Liver (tissue), 9 donors: ENCODE measurements around the gene APOA1. TPM values are rescaled to one million over a fixed set of nuclear protein-coding genes. Genes with fewer than 3 reads are reported as not detected.

Experiments used
- DNase-seq: peaks from one replicate; pipeline ENCODE4 v3.0.0-alpha.2; 2017; ENCODE audit warnings: low spot score
- H3K27ac ChIP-seq, 2 donors: one replicate each; pipeline ENCODE4 v1.7.0; 2013; ENCODE audit warnings: inconsistent platforms in 2 of 2, low read length in 2 of 2, control low read depth in 1 of 2, low read depth in 1 of 2, mild to moderate bottlenecking in 1 of 2
- H3K27me3 ChIP-seq, 4 donors: one replicate each; pipeline versions ENCODE4 v1.6.1 to v1.7.0; 2013; ENCODE audit warnings: low read length in 3 of 4, inconsistent platforms in 1 of 4, mild to moderate bottlenecking in 1 of 4, moderate library complexity in 1 of 4; ENCODE audit not compliant: control insufficient read depth in 4 of 4, insufficient read depth in 4 of 4
- H3K36me3 ChIP-seq, 4 donors: one replicate each; pipeline versions ENCODE4 v1.6.1 to v1.7.0; 2013; ENCODE audit warnings: low read length in 3 of 4, mild to moderate bottlenecking in 3 of 4, low read depth in 1 of 4, moderate library complexity in 1 of 4; ENCODE audit not compliant: control insufficient read depth in 4 of 4, insufficient read depth in 3 of 4
- H3K4me1 ChIP-seq, 4 donors: one replicate each; pipeline versions ENCODE4 v1.6.1 to v1.7.0; 2013; ENCODE audit warnings: low read length in 3 of 4, mild to moderate bottlenecking in 3 of 4, moderate library complexity in 1 of 4; ENCODE audit not compliant: control insufficient read depth in 4 of 4, insufficient read depth in 4 of 4
- H3K4me3 ChIP-seq, 3 donors: one replicate each; pipeline versions ENCODE4 v1.6.1 to v1.7.0; 2013; ENCODE audit warnings: low read length in 3 of 3, control low read depth in 1 of 3, low read depth in 1 of 3, mild to moderate bottlenecking in 1 of 3
- H3K9ac ChIP-seq, 2 donors: one replicate each; pipeline ENCODE4 v1.7.0; 2013; ENCODE audit warnings: low read length in 2 of 2, mild to moderate bottlenecking in 2 of 2, moderate library complexity in 2 of 2, control low read depth in 1 of 2, low read depth in 1 of 2
- H3K9me3 ChIP-seq, 4 donors: one replicate each; pipeline versions ENCODE4 v1.6.1 to v1.7.0; 2013; ENCODE audit warnings: low read length in 3 of 4; ENCODE audit not compliant: control insufficient read depth in 4 of 4
- CTCF ChIP-seq: fragments of 150-350 bp; IDR thresholded peaks from 2 replicates; pipeline ENCODE4 v1.5.1; 2017; ENCODE audit warnings: improper control_type of control experiment, low read depth, low read length; ENCODE audit not compliant: missing input control
- EGR1 ChIP-seq, 2 donors: IDR thresholded peaks; 2 replicates each; pipeline ENCODE4 v1.6.1; 2016 to 2018; ENCODE audit warnings: antibody characterized with exemption in 2 of 2, low read depth in 2 of 2
- FOXA1 ChIP-seq: IDR thresholded peaks from 2 replicates; pipeline ENCODE4 v1.6.1; 2016; ENCODE audit warnings: antibody characterized with exemption
- FOXA2 ChIP-seq: IDR thresholded peaks from 2 replicates; pipeline ENCODE4 v1.6.1; 2016; ENCODE audit warnings: antibody characterized with exemption
- GABPA ChIP-seq, 2 donors: IDR thresholded peaks in 1 of 2; conservative IDR thresholded peaks in 1 of 2; 2 replicates each; pipeline ENCODE4 v1.6.1; 2016; ENCODE audit warnings: antibody characterized with exemption in 2 of 2, mild to moderate bottlenecking in 1 of 2, moderate library complexity in 1 of 2
- HNF4A ChIP-seq, 2 donors: conservative IDR thresholded peaks; 2 replicates each; pipeline ENCODE4 v1.6.1; 2016; ENCODE audit warnings: antibody characterized with exemption in 2 of 2, mild to moderate bottlenecking in 2 of 2
- HNF4G ChIP-seq: IDR thresholded peaks from 2 replicates; pipeline ENCODE4 v1.6.1; 2016; ENCODE audit warnings: antibody characterized with exemption
- JUND ChIP-seq, 2 donors: IDR thresholded peaks; 2 replicates each; pipeline ENCODE4 v1.6.1; 2016; ENCODE audit warnings: antibody characterized with exemption in 2 of 2
- MAX ChIP-seq: IDR thresholded peaks from 2 replicates; pipeline ENCODE4 v1.6.1; 2016; ENCODE audit warnings: antibody characterized with exemption
- NR2F2 ChIP-seq: IDR thresholded peaks from 2 replicates; pipeline ENCODE4 v1.6.1; 2016; ENCODE audit warnings: antibody characterized with exemption
- RAD21 ChIP-seq, 2 donors: IDR thresholded peaks; 2 replicates each; pipeline ENCODE4 v1.6.1; 2016; ENCODE audit warnings: antibody characterized with exemption in 2 of 2, mild to moderate bottlenecking in 2 of 2
- RXRA ChIP-seq, 2 donors: IDR thresholded peaks; 2 replicates each; pipeline ENCODE4 v1.6.1; 2017 to 2018; ENCODE audit warnings: antibody characterized with exemption in 2 of 2, mild to moderate bottlenecking in 1 of 2
- SP1 ChIP-seq: IDR thresholded peaks from 2 replicates; pipeline ENCODE4 v1.6.1; 2018; ENCODE audit warnings: antibody characterized with exemption, mild to moderate bottlenecking
- TAF1 ChIP-seq: conservative IDR thresholded peaks from 2 replicates; pipeline ENCODE4 v1.6.1; 2016; ENCODE audit warnings: antibody characterized with exemption, mild to moderate bottlenecking
- YY1 ChIP-seq: IDR thresholded peaks from 2 replicates; pipeline ENCODE4 v1.6.1; 2016; ENCODE audit warnings: antibody characterized with exemption, mild to moderate bottlenecking
- WGBS: extraction: QIAGEN DNeasy Blood & Tissue Kit; methylation state at CpG from one replicate; pipeline ENCODE4 v1.1.7; 2013; 5-methylcytosine and 5-hydroxymethylcytosine counted together
- polyA plus RNA-seq, 2 donors: library from polyadenylated mRNA; stranded (reverse) in 1 of 2; unstranded in 1 of 2; fragments of 200-250 nt in 1 of 2; fragments of >200 nt in 1 of 2; fragmentation: Nextera tagmentation in 1 of 2; extraction: Ambion mirVana in 1 of 2; gene quantifications; one replicate each; pipeline versions ENCODE4 v1.2.1 to v1.2.3, GENCODE V29; 2013 to 2015
- total RNA-seq, 2 donors: library from RNA; depleted of rRNA; stranded (reverse); fragments of >200 nt; gene quantifications; one replicate each; pipeline ENCODE4 v1.2.3, GENCODE V29; 2014
- TF ChIP-seq, protein P1 (sequence below): IDR thresholded peaks from 2 replicates; pipeline ENCODE4 v1.6.1; 2016; ENCODE audit warnings: antibody characterized with exemption, mild to moderate bottlenecking
- TF ChIP-seq, protein P2 (sequence below): IDR thresholded peaks from 2 replicates; pipeline ENCODE4 v1.6.1; 2016; ENCODE audit warnings: antibody characterized with exemption
- donor health status: healthy.
- donor health status: healthy.
- donor health status: healthy.
- donor health status: healthy.
- donor health status: healthy.

APOA1 gene
- total and polyA plus RNA-seq, 4 donors = 4,271 to 17,093 (median 8,590) TPM

GRCh38 chr11:116791813-116792143, 45.6 kb downstream of the APOA1 start, which contains the start of gene APOA5:
Gene APOA5, minus strand, starts transcription at chr11:116791879. Its CDS starts 19 bp downstream, at chr11:116791860.
- H3K4me3 ChIP-seq = peak within 1 kb of the TSS; percentile 38 to 78 (median 42)
- DNase-seq = no peak

DNA sequence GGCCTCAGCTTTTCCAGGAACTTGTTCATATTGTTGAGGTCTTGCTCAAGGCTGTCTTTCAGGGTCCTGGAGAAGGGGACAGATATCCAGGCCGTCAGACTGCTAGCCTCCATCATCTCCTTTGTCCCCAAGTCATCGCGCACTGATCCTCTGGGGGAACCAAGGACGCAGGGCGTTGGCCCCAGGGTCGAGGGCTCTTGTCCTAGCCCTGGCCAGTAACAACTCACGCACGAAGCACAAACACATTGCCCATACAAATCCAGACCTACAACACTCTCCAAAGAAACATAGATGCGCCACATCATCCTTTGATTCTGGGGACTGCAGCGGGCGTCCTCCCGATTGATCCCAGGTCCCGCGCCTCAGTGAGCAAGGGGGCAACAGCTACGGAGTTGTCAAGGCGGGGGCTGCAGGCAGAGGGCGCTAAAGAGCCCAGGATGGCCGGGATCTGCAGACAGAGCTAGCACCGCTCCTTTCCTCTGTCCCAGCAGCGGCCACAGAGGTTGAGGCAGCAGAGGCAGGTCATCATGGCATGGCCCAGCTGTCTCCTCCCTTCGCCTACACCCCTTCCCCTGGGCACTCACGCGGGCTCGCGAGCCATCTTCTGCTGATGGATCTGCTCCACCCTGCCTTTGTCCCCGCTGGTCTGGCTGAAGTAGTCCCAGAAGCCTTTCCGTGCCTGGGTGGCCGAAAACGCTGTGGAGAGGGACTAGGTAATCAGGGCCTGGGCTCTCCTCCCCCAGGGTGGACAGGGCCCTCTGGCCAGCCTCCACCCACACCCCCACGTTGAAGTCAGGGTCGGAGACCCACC, 46.2 kb downstream of the APOA1 start:
- DNase-seq = peak; percentile 85
- H3K27ac ChIP-seq = peak overlapping the region; percentile 73 to 84
- H3K9ac ChIP-seq = peak overlapping the region; percentile 39 to 71
- no peaks in the 10 kb centered on the region for H3K27me3 ChIP-seq
- peak overlapping the region; percentile 38 to 78 (median 42) for H3K4me3 ChIP-seq
- 12% methylated on average over 31 of the region's 31 CpGs for WGBS
- H3K9me3 ChIP-seq = no peaks in the 10 kb centered on the region
- H3K4me1 ChIP-seq = peaks cover 0 to 64% (median 54%) of the 10 kb centered on the region in 4 donors
- H3K36me3 ChIP-seq = peaks cover 0 to 3% (median 1%) of the 10 kb centered on the region in 4 donors
- TF ChIP-seq SP1 (no peak), MAX (no peak), HNF4G (no peak), TAF1 (peak; percentile 42), RAD21 (IDR thresholded peaks at IDR 0.05) (peak; percentile 84 to 94), FOXA1 (no peak), GABPA (IDR thresholded peaks at IDR 0.05 in 1 of 2, conservative IDR thresholded peaks at IDR 0.05 in 1 of 2) (no peak), FOXA2 (no peak), NR2F2 (no peak), YY1 (no peak), JUND (IDR thresholded peaks at IDR 0.05) (no peak), HNF4A (conservative IDR thresholded peaks at IDR 0.05) (no peak), RXRA (IDR thresholded peaks at IDR 0.05) (peak; percentile 41 to 64), CTCF (peak; percentile 78), EGR1 (IDR thresholded peaks at IDR 0.05; ENCODE audit: low read depth in 2 of 2) (no peak)
- TF ChIP-seq, protein P1, sequence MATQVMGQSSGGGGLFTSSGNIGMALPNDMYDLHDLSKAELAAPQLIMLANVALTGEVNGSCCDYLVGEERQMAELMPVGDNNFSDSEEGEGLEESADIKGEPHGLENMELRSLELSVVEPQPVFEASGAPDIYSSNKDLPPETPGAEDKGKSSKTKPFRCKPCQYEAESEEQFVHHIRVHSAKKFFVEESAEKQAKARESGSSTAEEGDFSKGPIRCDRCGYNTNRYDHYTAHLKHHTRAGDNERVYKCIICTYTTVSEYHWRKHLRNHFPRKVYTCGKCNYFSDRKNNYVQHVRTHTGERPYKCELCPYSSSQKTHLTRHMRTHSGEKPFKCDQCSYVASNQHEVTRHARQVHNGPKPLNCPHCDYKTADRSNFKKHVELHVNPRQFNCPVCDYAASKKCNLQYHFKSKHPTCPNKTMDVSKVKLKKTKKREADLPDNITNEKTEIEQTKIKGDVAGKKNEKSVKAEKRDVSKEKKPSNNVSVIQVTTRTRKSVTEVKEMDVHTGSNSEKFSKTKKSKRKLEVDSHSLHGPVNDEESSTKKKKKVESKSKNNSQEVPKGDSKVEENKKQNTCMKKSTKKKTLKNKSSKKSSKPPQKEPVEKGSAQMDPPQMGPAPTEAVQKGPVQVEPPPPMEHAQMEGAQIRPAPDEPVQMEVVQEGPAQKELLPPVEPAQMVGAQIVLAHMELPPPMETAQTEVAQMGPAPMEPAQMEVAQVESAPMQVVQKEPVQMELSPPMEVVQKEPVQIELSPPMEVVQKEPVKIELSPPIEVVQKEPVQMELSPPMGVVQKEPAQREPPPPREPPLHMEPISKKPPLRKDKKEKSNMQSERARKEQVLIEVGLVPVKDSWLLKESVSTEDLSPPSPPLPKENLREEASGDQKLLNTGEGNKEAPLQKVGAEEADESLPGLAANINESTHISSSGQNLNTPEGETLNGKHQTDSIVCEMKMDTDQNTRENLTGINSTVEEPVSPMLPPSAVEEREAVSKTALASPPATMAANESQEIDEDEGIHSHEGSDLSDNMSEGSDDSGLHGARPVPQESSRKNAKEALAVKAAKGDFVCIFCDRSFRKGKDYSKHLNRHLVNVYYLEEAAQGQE = peak; percentile 38
- TF ChIP-seq, protein P2, sequence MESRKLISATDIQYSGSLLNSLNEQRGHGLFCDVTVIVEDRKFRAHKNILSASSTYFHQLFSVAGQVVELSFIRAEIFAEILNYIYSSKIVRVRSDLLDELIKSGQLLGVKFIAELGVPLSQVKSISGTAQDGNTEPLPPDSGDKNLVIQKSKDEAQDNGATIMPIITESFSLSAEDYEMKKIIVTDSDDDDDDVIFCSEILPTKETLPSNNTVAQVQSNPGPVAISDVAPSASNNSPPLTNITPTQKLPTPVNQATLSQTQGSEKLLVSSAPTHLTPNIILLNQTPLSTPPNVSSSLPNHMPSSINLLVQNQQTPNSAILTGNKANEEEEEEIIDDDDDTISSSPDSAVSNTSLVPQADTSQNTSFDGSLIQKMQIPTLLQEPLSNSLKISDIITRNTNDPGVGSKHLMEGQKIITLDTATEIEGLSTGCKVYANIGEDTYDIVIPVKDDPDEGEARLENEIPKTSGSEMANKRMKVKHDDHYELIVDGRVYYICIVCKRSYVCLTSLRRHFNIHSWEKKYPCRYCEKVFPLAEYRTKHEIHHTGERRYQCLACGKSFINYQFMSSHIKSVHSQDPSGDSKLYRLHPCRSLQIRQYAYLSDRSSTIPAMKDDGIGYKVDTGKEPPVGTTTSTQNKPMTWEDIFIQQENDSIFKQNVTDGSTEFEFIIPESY = no peak

More at GRCh38 chr11:116791813-116792143, 45.6 kb downstream of the APOA1 start, which contains the start of gene APOA5:
- TF ChIP-seq EGR1 (IDR thresholded peaks at IDR 0.05; ENCODE audit: low read depth in 2 of 2) = no peak
- TF ChIP-seq MAX = no peak
- TF ChIP-seq YY1 = no peak
- no peak for TF ChIP-seq JUND (IDR thresholded peaks at IDR 0.05)
- no peak for TF ChIP-seq FOXA2
- TF ChIP-seq SP1 = no peak
- TF ChIP-seq HNF4G = no peak
- TF ChIP-seq, protein P2 = no peak
- TF ChIP-seq TAF1 = no peak
- TF ChIP-seq FOXA1 = no peak
- no peak for TF ChIP-seq RXRA (IDR thresholded peaks at IDR 0.05)
- no peak for TF ChIP-seq GABPA (IDR thresholded peaks at IDR 0.05 in 1 of 2, conservative IDR thresholded peaks at IDR 0.05 in 1 of 2)
- no peak for TF ChIP-seq HNF4A (conservative IDR thresholded peaks at IDR 0.05)
- no peak for TF ChIP-seq NR2F2
- H3K36me3 ChIP-seq = peaks cover 0 to 2% (median 0%) of the 10 kb centered on the region in 4 donors
- no peaks in the 10 kb centered on the region for H3K27me3 ChIP-seq
- WGBS = 47% methylated on average over 7 of the region's 7 CpGs
- H3K9me3 ChIP-seq = no peaks in the 10 kb centered on the region
- H3K27ac ChIP-seq = peak within 1 kb of the TSS; percentile 73 to 84
- H3K9ac ChIP-seq = peak within 1 kb of the TSS; percentile 39 to 71
- H3K4me1 ChIP-seq = peaks cover 0 to 63% (median 51%) of the 10 kb centered on the region in 4 donors
